HG03558 (cell line): ENCODE measurements around the gene SORCS2.

Source experiments
- ATAC-seq: cut with Tn5 transposase; IDR thresholded peaks from one replicate; pipeline ENCODE4 v1.9.1; 2021; ENCODE audit warnings: moderate number of reproducible peaks; ENCODE audit not compliant: unreplicated experiment; ENCODE audit errors: extremely low read depth

SORCS2 gene

GRCh38 chr4:7281691-7282665 is 89.6 kb downstream of the SORCS2 start:
- ATAC-seq: no peak

- no peak for ATAC-seq
Observed at GRCh38 chr4:7282786-7283440, 90.6 kb downstream of the SORCS2 start.

- ATAC-seq: no peak
Observed at GRCh38 chr4:7285244-7286094, 93.1 kb downstream of the SORCS2 start.

GRCh38 chr4:7286170-7286569 is 93.8 kb downstream of the SORCS2 start:
- ATAC-seq: no peak

- no peak for ATAC-seq
Observed at GRCh38 chr4:7286798-7287197, 94.5 kb downstream of the SORCS2 start.

GRCh38 chr4:7287274-7287917 is 95.1 kb downstream of the SORCS2 start:
- no peak for ATAC-seq

GRCh38 chr4:7287918-7288280 is 95.6 kb downstream of the SORCS2 start:
- ATAC-seq: no peak

- ATAC-seq: no peak
Observed at GRCh38 chr4:7288751-7289523, 96.6 kb downstream of the SORCS2 start.

GRCh38 chr4:7289589-7289988 is 97.3 kb downstream of the SORCS2 start:
- no peak for ATAC-seq

GRCh38 chr4:7291372-7292114 is 99.2 kb downstream of the SORCS2 start:
- ATAC-seq: no peak

- no peak for ATAC-seq
Observed at GRCh38 chr4:7293703-7294102, 101.4 kb downstream of the SORCS2 start.

GRCh38 chr4:7294176-7294756 is 101.9 kb downstream of the SORCS2 start:
- ATAC-seq: no peak

- no peak for ATAC-seq
Observed at GRCh38 chr4:7295197-7295910, 103.0 kb downstream of the SORCS2 start.

- no peak for ATAC-seq
Observed at GRCh38 chr4:7295911-7296660, 103.7 kb downstream of the SORCS2 start.

- ATAC-seq: no peak
Observed at GRCh38 chr4:7296661-7297335, 104.5 kb downstream of the SORCS2 start.

- ATAC-seq: no peak
Observed at GRCh38 chr4:7297374-7297773, 105.0 kb downstream of the SORCS2 start.

- ATAC-seq: no peak
Observed at GRCh38 chr4:7297881-7298280, 105.5 kb downstream of the SORCS2 start.
